Measurements from ENCODE around the gene ARHGAP31. TPM values are rescaled to one million over a fixed set of nuclear protein-coding genes. Genes with fewer than 3 reads are reported as not detected.

ARHGAP31 gene
- total RNA-seq, 4 donors from 2014 or later: 40.5 to 46.5 (median 44.4) TPM

DNA sequence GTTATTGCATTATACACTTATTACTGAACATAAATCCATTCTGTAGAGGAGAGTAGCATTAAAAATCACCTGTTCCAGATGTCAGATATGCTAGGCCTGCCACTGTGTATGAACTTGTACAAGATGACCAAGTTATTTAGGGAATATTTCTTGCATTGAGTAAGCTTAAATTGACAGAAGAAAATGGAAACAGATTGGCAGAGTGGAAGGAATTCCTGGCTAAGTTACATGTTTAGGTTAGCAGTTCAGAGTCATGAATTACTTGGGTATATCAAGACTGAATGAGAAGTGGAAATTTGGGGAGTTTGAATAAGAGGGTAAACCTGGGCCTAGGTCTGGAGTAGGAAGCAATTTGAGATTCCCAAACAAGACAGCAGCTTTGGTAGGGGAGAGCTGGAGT, 44.6 kb downstream of the ARHGAP31 start:
- no peak for DNase-seq (ENCODE audit: low spot score in 2 of 2)
- TF ChIP-seq, protein P1, sequence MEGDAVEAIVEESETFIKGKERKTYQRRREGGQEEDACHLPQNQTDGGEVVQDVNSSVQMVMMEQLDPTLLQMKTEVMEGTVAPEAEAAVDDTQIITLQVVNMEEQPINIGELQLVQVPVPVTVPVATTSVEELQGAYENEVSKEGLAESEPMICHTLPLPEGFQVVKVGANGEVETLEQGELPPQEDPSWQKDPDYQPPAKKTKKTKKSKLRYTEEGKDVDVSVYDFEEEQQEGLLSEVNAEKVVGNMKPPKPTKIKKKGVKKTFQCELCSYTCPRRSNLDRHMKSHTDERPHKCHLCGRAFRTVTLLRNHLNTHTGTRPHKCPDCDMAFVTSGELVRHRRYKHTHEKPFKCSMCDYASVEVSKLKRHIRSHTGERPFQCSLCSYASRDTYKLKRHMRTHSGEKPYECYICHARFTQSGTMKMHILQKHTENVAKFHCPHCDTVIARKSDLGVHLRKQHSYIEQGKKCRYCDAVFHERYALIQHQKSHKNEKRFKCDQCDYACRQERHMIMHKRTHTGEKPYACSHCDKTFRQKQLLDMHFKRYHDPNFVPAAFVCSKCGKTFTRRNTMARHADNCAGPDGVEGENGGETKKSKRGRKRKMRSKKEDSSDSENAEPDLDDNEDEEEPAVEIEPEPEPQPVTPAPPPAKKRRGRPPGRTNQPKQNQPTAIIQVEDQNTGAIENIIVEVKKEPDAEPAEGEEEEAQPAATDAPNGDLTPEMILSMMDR (IDR thresholded peaks at IDR 0.05): no peak
- no peak for TF ChIP-seq EP300 (IDR thresholded peaks at IDR 0.05)
- no peak for TF ChIP-seq POLR2A (IDR thresholded peaks at IDR 0.05)
- Histone ChIP-seq H3K27ac (peak overlapping the region in 2 of 4 donors; percentile 21 to 56), H3K4me3 (no peak overlapping the region), H3K36me3 (peaks cover 0 to 7% (median 2%) of the 10 kb centered on the region in 3 donors), H3K27me3 (no peaks in the 10 kb centered on the region), H3K4me1 (peaks cover 0 to 49% (median 7%) of the 10 kb centered on the region in 4 donors), H3K9me3 (peaks cover 0 to 4% (median 0%) of the 10 kb centered on the region in 4 donors)

GRCh38 chr3:119340014-119340413, 45.8 kb downstream of the ARHGAP31 start:
- Histone ChIP-seq H3K4me3 (no peak overlapping the region), H3K27ac (peak overlapping the region in 1 of 4 donors; percentile 33), H3K36me3 (peaks cover 0 to 7% (median 2%) of the 10 kb centered on the region in 3 donors), H3K9me3 (peaks cover 0 to 4% (median 0%) of the 10 kb centered on the region in 4 donors), H3K4me1 (peaks cover 0 to 43% (median 2%) of the 10 kb centered on the region in 4 donors), H3K27me3 (no peaks in the 10 kb centered on the region)
- DNase-seq (ENCODE audit: low spot score in 2 of 2): no peak
- TF ChIP-seq POLR2A (IDR thresholded peaks at IDR 0.05): no peak
- no peak for TF ChIP-seq EP300 (IDR thresholded peaks at IDR 0.05)
- TF ChIP-seq, protein P1 (IDR thresholded peaks at IDR 0.05): no peak
- 74 to 83% methylated on average over 1 of the region's 1 CpG for WGBS, 2 donors

DNA sequence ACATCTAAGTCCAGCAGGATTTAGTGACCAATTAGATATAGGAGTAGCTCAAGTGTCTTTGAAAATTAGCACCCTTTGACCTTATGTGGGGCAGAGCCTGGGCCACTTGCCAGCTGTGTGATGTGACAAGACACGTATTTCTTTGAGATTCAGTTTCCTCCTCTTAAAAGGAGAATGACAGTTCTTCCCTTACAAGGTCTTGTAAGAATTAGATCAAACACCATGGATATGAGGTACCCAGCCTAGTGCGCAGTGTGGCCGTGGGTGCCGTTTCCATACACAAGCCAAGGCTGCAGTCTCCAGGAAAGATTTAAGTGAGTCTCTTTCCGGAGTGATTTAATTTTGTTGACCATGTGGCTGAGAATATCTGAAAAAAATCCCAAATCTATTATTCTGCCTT, 46.3 kb downstream of the ARHGAP31 start:
- Histone ChIP-seq H3K9me3 (peaks cover 0 to 4% (median 0%) of the 10 kb centered on the region in 4 donors), H3K4me1 (peaks cover 0 to 47% (median 2%) of the 10 kb centered on the region in 4 donors), H3K27ac (peak overlapping the region in 1 of 4 donors; percentile 33), H3K4me3 (no peak overlapping the region), H3K36me3 (peaks cover 0 to 7% (median 2%) of the 10 kb centered on the region in 3 donors), H3K27me3 (no peaks in the 10 kb centered on the region)
- TF ChIP-seq, protein P1 (IDR thresholded peaks at IDR 0.05): no peak
- no peak for TF ChIP-seq EP300 (IDR thresholded peaks at IDR 0.05)
- no peak for TF ChIP-seq POLR2A (IDR thresholded peaks at IDR 0.05)
- no peak for DNase-seq (ENCODE audit: low spot score in 2 of 2)
- 65 to 71% methylated on average over 5 of the region's 5 CpGs for WGBS, 2 donors

- no peak for DNase-seq (ENCODE audit: low spot score in 2 of 2)
- H3K27ac ChIP-seq: no peak overlapping the region
- H3K36me3 ChIP-seq: peaks cover 0 to 2% (median 0%) of the 10 kb centered on the region in 3 donors
- H3K27me3 ChIP-seq: no peaks in the 10 kb centered on the region
- peaks cover 0 to under 1% (median 0%) of the 10 kb centered on the region in 4 donors for H3K9me3 ChIP-seq
- no peak for TF ChIP-seq POLR2A (IDR thresholded peaks at IDR 0.05)
- TF ChIP-seq, protein P1 (IDR thresholded peaks at IDR 0.05): no peak
- TF ChIP-seq EP300 (IDR thresholded peaks at IDR 0.05): no peak
- peaks cover 0 to 62% (median 9%) of the 10 kb centered on the region in 4 donors for H3K4me1 ChIP-seq
- 43 to 48% methylated on average over 1 of the region's 1 CpG for WGBS, 2 donors
- H3K4me3 ChIP-seq: no peak overlapping the region
These were observed 48.0 kb downstream of the ARHGAP31 start for GRCh38 chr3:119342176-119342575.

DNA sequence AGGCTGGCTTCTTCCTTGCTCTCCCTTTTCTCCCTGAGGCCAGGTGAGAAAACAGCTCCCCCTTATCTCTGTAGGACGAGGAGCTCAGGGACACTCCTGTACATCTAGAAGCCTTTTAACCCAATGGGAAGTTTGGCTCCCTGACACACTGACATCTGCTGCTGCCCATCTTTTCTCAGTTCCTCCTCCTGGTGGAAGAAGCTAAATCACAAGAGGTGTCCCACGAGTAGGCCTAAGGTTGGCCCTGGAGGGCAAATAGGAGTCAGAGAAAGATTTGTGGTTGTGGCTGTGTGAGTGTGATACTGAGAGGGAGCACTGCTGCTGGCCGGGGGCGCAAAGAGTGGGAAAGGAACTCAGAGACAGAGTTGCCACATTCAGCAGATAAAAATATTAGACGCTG, 49.5 kb downstream of the ARHGAP31 start:
- peak overlapping the region in 1 of 4 donors; percentile 11 for H3K27ac ChIP-seq
- no peaks in the 10 kb centered on the region for H3K9me3 ChIP-seq
- H3K4me3 ChIP-seq: no peak overlapping the region
- TF ChIP-seq, protein P1 (IDR thresholded peaks at IDR 0.05): no peak
- TF ChIP-seq EP300 (IDR thresholded peaks at IDR 0.05) (no peak), POLR2A (IDR thresholded peaks at IDR 0.05) (no peak)
- DNase-seq (ENCODE audit: low spot score in 2 of 2): no peak
- no peaks in the 10 kb centered on the region for H3K27me3 ChIP-seq
- no peaks in the 10 kb centered on the region for H3K36me3 ChIP-seq
- H3K4me1 ChIP-seq: peaks cover 0 to 65% (median 9%) of the 10 kb centered on the region in 4 donors
- WGBS, 2 donors: 72 to 80% methylated on average over 5 of the region's 5 CpGs

All from tibial nerve (tissue), 4 donors.